CD4-positive, alpha-beta T cell (primary cell): ENCODE results near the gene ESAM. TPM values are rescaled to one million over a fixed set of nuclear protein-coding genes. Genes with fewer than 3 reads are reported as not detected.

Experiments used
- ATAC-seq: fragments of 200-7000 bp; cut with Tn5 transposase; one replicate; pipeline ENCODE4 v1.10.0; 2022; ENCODE audit warnings: mild to moderate bottlenecking; ENCODE audit not compliant: poor library complexity
- CTCF ChIA-PET: fragments of 350-600 bp; sonication (Branson Sonifier 250); formaldehyde crosslinking; loops from one replicate; lab custom pipeline; 2021; ENCODE audit warnings: antibody characterized with exemption, inconsistent platforms; lab: Charles Lee
- POLR2A ChIA-PET: fragments of 350-600 bp; sonication (Branson Sonifier 250); formaldehyde crosslinking; loops from one replicate; lab custom pipeline; 2021; ENCODE audit warnings: antibody characterized with exemption, inconsistent platforms; lab: Charles Lee
- DNase-seq, 14 experiments: peaks; one replicate each; pipeline ENCODE4 v3.0.0-alpha.2; 2013 to 2020; ENCODE audit warnings: mixed read lengths in 2 of 14
- H3K27ac ChIP-seq, 2 donors: one replicate each; pipeline versions ENCODE4 v1.5.1 to v1.7.0; 2013; ENCODE audit warnings: low read length in 2 of 2, low read depth in 1 of 2, mild to moderate bottlenecking in 1 of 2
- H3K27me3 ChIP-seq, 2 experiments: 1 replicate in 1 of 2; 2 replicates in 1 of 2; pipeline versions ENCODE4 v1.6.1 to v1.7.0; 2013; ENCODE audit warnings: low read length in 2 of 2, control low read depth in 1 of 2, mild to moderate bottlenecking in 1 of 2, moderate library complexity in 1 of 2; ENCODE audit not compliant: insufficient read depth in 2 of 2, control insufficient read depth in 1 of 2
- H3K36me3 ChIP-seq: one replicate; pipeline ENCODE4 v1.6.1; 2013; ENCODE audit warnings: low read length, control low read depth; ENCODE audit not compliant: insufficient read depth
- H3K4me1 ChIP-seq: one replicate; pipeline ENCODE4 v1.6.1; 2013; ENCODE audit warnings: low read length, control low read depth; ENCODE audit not compliant: insufficient read depth
- H3K4me3 ChIP-seq: one replicate; pipeline ENCODE4 v1.5.1; 2013; ENCODE audit warnings: mild to moderate bottlenecking, low read length, moderate library complexity
- H3K9me3 ChIP-seq, 2 experiments: 1 replicate in 1 of 2; 2 replicates in 1 of 2; pipeline versions ENCODE4 v1.6.1 to v1.7.0; 2013; ENCODE audit warnings: low read length in 2 of 2, mild to moderate bottlenecking in 2 of 2, control low read depth in 1 of 2, moderate library complexity in 1 of 2; ENCODE audit not compliant: control insufficient read depth in 1 of 2, insufficient read depth in 1 of 2
- H3K27ac Mint-ChIP-seq: one replicate; pipeline ENCODE4 v1.8.0; 2020; ENCODE audit warnings: mixed read lengths
- H3K27me3 Mint-ChIP-seq: one replicate; pipeline ENCODE4 v1.8.0; 2021; ENCODE audit warnings: mixed read lengths
- H3K36me3 Mint-ChIP-seq: one replicate; pipeline ENCODE4 v1.8.0; 2021; ENCODE audit warnings: low read depth, mixed read lengths
- H3K4me1 Mint-ChIP-seq: one replicate; pipeline ENCODE4 v1.8.0; 2021; ENCODE audit warnings: low read depth, mixed read lengths
- H3K4me3 Mint-ChIP-seq: one replicate; pipeline ENCODE4 v1.8.0; 2020; ENCODE audit warnings: mild to moderate bottlenecking, mixed read lengths
- H3K9me3 Mint-ChIP-seq: one replicate; pipeline ENCODE4 v1.8.0; 2020; ENCODE audit warnings: mixed read lengths
- intact Hi-C, 2 experiments: fragments of 100-400 bp; cut with DNase I in 1 of 2; cut with micrococcal nuclease in 1 of 2; formaldehyde crosslinking; loops; one replicate each; pipeline versions ENCODE4 v1.15.1 to v1.9.0; 2023 to 2025; cut with DNase I, micrococcal nuclease
- total RNA-seq, 174 experiments: library from RNA in 2 of 174; stranded (reverse) in 2 of 174; gene quantifications; one replicate each; pipeline ENCODE4 v1.2.3 and lab custom pipeline; 2021 to 2026
- TF ChIP-seq, protein P1 (sequence below): fragments of 200-600 bp; IDR thresholded peaks from one replicate; pipeline ENCODE4 v1.8.0; 2022; ENCODE audit warnings: antibody characterized with exemption, mild to moderate bottlenecking

ESAM gene
- total RNA-seq, 2 experiments from 2014 or later, result 0.38 to 0.64 TPM

DNA sequence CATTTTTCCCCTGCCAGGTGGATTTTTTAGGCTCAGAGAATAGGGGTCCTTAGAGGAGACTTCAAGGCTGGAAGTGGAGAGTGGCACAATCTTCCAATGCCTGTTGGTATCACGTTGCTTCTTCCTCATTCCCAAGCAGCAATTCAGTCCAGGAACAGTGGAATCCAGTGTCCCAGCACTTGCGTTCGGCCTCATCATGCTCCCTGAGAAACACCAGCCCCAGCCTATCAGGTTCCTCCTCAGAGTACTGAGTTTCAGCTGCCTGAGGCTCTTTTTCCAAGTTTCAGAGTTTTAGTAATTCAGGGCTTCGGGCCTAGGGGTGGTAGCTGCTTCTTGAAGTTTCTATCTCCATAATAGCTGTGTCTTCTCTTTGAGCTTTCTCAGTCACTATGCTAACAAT is 54.3 kb downstream of the ESAM start:
- peaks cover 8 to 10% of the 10 kb centered on the region in 2 experiments for H3K9me3 ChIP-seq
- H3K27ac Mint-ChIP-seq, result no peak overlapping the region
- intact Hi-C loops, result no loop called here
- no peak for DNase-seq
- TF ChIP-seq, protein P1, sequence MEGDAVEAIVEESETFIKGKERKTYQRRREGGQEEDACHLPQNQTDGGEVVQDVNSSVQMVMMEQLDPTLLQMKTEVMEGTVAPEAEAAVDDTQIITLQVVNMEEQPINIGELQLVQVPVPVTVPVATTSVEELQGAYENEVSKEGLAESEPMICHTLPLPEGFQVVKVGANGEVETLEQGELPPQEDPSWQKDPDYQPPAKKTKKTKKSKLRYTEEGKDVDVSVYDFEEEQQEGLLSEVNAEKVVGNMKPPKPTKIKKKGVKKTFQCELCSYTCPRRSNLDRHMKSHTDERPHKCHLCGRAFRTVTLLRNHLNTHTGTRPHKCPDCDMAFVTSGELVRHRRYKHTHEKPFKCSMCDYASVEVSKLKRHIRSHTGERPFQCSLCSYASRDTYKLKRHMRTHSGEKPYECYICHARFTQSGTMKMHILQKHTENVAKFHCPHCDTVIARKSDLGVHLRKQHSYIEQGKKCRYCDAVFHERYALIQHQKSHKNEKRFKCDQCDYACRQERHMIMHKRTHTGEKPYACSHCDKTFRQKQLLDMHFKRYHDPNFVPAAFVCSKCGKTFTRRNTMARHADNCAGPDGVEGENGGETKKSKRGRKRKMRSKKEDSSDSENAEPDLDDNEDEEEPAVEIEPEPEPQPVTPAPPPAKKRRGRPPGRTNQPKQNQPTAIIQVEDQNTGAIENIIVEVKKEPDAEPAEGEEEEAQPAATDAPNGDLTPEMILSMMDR, result no peak
- peaks cover 6% of the 10 kb centered on the region for H3K9me3 Mint-ChIP-seq
- H3K4me3 Mint-ChIP-seq, result no peak overlapping the region
- peaks cover 0 to 4% of the 10 kb centered on the region in 2 experiments for H3K27me3 ChIP-seq
- peaks cover 15% of the 10 kb centered on the region for H3K36me3 Mint-ChIP-seq
- no peaks in the 10 kb centered on the region for H3K4me1 Mint-ChIP-seq
- peaks cover 14% of the 10 kb centered on the region for H3K27me3 Mint-ChIP-seq
- H3K36me3 ChIP-seq, result no peaks in the 10 kb centered on the region
- no peak overlapping the region for H3K27ac ChIP-seq
- no peak overlapping the region for H3K4me3 ChIP-seq
- POLR2A ChIA-PET, result no interaction called here
- H3K4me1 ChIP-seq, result no peaks in the 10 kb centered on the region
- ATAC-seq, result no peak
- CTCF ChIA-PET, result no interaction called here

Other genes with a start within 250 kb of the ESAM start
- not detected for gene OR8B12, start 218.6 kb downstream of the ESAM start, total RNA-seq
- gene OR8A1, start 192.3 kb downstream of the ESAM start, total RNA-seq, result not detected
- gene PANX3, start 150.9 kb downstream of the ESAM start, total RNA-seq, result not detected
- gene TBRG1, start 139.4 kb downstream of the ESAM start, total RNA-seq, result 10 to 100 TPM; 62.4 to 65.9 TPM
- gene SIAE, start 88.6 kb downstream of the ESAM start, total RNA-seq, result 1 to 10 TPM; 4.5 to 5.6 TPM
- gene SPA17, start 88.4 kb downstream of the ESAM start, total RNA-seq, result under 1 TPM in 1 of 2 experiments, not detected in 1; 0.16 TPM
- gene NRGN, start 22.3 kb downstream of the ESAM start, total RNA-seq, result 1 to 10 TPM in 1 of 2 experiments, under 1 TPM in 1; 0.84 to 1.4 TPM
- under 1 TPM in 1 of 2 experiments, not detected in 1; 0.28 TPM for gene VSIG2, start 10.0 kb downstream of the ESAM start, total RNA-seq
- 1 to 10 TPM; 4.2 to 5.1 TPM for gene MSANTD2, start 38.1 kb upstream of the ESAM start, total RNA-seq
- gene ROBO3, start 103.1 kb upstream of the ESAM start, total RNA-seq, result 10 to 100 TPM; 26.2 to 27.2 TPM
- not detected for gene ROBO4, start 135.6 kb upstream of the ESAM start, total RNA-seq
- gene HEPN1, start 157.0 kb upstream of the ESAM start, total RNA-seq, result not detected
- gene HEPACAM, start 173.8 kb upstream of the ESAM start, total RNA-seq, result not detected
- gene CCDC15, start 191.9 kb upstream of the ESAM start, total RNA-seq, result 1 to 10 TPM in 1 of 2 experiments, under 1 TPM in 1; 0.89 to 1.1 TPM